GM12873 (cell line): ENCODE data around the gene CAMKK2.
A peak's percentile ranks its signal among the peaks of the same experiment; 100 is the strongest.

Experiments used
- TF ChIP-seq, protein P1 (sequence below): IDR thresholded peaks from 2 replicates; pipeline ENCODE4 v1.5.1; 2012; ENCODE audit warnings: low read depth, mild to moderate bottlenecking, moderate library complexity, low read length, control low read depth; ENCODE audit not compliant: insufficient read depth; ENCODE audit errors: missing control alignments

The CAMKK2 gene

DNA sequence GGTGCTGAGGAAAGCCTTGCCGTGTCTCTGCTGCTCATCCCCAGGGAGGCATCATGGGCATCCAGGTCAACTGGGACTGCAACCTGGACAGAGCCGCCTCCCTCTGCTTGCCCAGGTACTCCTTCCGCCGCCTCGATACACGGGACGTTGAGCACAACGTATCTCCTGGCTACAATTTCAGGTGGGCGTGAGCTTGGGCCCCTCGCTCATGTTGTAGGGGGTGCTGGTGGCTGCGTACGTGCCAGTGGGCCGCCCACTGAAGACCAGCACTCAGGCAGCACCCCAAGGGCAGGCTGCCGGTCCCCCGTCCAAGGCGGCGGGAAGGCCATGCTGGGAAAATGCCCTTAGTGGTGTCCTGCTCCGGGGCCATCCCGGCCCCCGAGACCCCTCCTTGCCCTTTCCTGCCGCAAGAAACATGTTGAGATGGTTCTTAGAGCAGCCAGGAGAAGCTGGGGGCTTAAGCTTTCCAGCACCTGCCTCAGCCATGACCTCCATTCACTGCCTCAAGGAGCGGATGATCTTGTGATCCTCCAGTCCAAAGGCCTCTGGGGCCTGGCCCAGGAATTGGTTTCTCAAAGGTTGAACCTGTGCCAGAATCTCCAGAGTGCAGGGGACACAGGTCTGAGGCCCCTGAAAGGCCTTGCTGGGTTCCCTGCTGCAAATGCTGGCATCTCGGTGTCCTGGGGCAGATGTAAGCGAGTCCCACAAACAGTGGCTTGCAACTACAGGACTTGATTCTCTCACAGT, 67.4 kb downstream of the CAMKK2 start:
- TF ChIP-seq, protein P1, sequence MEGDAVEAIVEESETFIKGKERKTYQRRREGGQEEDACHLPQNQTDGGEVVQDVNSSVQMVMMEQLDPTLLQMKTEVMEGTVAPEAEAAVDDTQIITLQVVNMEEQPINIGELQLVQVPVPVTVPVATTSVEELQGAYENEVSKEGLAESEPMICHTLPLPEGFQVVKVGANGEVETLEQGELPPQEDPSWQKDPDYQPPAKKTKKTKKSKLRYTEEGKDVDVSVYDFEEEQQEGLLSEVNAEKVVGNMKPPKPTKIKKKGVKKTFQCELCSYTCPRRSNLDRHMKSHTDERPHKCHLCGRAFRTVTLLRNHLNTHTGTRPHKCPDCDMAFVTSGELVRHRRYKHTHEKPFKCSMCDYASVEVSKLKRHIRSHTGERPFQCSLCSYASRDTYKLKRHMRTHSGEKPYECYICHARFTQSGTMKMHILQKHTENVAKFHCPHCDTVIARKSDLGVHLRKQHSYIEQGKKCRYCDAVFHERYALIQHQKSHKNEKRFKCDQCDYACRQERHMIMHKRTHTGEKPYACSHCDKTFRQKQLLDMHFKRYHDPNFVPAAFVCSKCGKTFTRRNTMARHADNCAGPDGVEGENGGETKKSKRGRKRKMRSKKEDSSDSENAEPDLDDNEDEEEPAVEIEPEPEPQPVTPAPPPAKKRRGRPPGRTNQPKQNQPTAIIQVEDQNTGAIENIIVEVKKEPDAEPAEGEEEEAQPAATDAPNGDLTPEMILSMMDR, result no peak

DNA sequence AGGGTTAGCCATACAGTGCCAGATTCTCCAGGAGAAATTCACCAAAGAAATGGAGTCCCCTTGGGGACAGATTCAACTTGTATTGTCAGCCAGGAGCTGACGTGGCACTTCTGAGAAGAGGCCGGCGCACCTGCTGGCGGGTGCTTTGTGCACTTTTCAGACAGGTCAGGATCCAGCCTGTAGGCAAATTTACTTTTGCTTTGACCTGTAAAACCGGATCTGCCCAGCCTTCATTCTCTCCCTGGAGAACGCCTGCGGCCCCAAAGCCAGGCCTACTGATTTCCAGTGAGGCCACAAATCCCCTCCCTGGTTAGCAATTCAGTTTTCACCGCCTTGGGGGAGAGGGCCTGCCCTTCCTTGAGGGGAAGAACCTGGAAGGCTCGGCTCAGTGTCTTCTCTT, 69.2 kb downstream of the CAMKK2 start:
- TF ChIP-seq, protein P1, result peak; percentile 17

DNA sequence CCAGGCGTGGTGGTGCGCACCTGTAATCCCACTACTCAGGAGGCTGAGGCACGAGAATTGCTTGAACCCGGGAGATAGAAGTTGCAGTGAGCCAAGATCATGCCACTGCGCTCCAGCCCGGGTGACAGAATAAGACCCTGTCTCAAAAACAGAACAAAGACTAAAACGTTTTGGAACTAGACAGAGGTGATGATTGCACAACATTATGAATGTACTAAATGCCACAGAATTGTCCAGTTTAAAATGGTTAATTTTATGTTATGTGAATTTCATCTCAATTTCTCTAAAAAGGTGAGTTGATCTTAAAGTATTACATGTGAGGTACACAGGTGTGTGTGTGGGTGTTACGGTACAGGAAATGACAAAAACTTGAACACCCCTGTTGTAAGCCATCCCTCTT, 70.1 kb downstream of the CAMKK2 start:
- TF ChIP-seq, protein P1, result no peak

DNA sequence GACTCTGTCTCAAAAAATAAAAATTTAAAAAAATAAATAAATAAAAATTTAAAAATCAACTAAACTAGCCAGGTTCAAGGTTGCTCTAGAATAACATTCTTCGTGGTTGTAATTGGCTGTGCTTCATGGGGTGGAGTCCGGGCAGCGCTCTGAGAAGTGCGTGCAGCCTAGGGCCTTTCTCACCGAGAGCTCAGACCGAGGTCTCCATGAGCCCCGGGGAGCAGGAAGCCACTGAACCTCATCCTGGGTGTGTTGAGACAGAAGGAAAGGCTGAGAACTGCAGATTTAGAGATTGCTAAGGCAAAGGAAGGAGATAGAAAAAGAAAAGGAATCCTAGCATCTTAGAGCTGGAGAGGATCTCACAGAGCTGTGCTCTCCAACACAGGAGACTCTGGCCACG, 71.9 kb downstream of the CAMKK2 start:
- TF ChIP-seq, protein P1, result no peak

DNA sequence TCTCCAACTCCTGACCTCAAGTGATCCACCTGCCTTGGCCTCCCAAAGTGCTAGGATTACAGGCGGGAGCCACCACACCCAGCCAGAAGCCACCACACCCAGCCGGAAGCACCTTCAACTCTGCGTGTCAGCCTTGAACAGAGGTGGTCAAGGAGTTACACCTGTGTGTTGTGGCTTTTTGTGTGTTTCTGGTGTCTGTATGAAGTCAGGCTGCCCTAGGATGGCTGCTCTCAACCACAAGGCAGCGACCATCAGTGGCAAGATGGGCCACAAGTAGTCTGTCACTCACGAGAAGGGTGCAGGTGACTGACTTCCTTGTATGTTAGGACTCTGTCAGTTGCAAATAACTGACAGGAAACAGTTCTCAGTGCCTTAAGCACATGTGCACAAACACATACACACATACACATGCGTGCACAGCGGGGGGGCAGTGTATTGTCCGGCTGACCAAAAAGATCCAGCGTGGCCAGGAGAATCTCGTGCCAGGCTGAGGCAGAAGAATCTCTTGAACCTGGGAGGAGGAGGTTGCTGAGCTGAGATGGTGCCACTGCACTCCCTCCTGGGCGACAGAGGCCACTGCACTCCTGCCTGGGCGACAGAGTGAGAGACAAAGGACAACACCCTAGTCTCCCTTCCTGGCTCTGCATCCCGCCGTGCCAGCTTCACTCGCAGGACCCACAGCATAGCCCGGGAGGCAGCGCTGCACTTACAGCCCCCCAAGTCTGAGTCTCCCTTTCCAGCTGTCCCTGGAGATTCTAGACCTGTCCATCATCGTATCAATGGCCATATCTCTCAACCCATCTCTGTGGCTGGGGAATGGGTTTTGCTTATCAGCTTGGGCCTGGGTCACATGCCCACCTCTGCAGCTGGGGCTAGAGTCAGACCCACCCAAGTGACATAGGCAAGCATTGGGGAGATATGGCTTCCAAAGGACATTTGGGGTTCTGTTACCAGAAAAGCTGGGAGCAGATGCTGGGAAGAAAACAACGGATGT, 72.9 kb downstream of the CAMKK2 start:
- TF ChIP-seq, protein P1, result peak; percentile 70

DNA sequence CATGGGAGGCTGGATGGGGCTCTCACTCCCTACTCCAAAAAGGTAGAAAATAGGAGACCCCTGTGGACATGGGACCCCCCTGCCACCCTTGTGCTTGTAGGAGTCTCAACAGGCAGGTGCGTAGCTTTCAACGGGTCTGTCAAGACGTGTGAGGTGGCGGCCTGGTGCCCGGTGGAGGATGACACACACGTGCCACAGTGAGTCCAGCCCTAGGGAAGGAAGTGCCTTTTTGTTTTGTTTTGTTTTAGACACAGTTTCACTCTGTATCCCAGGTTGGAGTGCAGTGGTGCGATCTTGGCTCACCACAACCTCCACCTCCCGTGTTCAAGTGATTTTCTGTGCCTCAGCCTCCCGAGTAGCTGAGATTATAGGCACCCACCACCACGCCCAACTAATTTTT, 73.7 kb downstream of the CAMKK2 start:
- TF ChIP-seq, protein P1, result no peak

DNA sequence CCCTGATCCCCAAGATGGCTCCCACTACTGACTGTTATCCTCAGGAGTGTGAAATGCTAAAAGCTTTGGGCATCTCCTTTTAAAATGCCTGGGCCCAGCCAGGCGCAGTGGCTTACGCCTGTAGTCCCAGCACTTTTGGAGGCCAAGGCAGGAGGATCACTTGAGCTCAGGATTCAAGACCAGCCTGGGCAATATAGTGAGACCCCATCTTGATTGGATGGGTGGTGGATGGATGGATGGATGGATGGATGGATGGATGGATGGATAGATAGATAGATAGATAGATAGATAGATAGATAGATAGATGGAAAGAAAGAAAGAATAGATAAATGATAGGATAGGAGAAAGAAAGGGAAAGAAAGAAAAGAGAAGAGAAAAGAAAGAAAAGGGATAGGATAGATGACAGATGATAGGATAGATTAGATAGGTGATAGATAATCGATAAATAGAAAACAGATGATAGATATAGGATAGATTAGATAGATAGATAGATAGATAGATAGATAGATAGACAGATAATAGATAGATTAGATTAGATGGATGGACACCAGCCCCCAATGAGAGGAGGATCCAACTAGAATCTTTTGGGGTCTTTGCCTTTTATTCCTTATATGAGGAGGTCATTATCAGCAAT, 77.0 kb downstream of the CAMKK2 start:
- TF ChIP-seq, protein P1, result no peak
